ENCODE measurements around the gene POC1A. TPM values are rescaled to one million over a fixed set of nuclear protein-coding genes. Genes with fewer than 3 reads are reported as not detected.

POC1A gene
- total and polyA plus RNA-seq, 9 of the 15 experiments (the other 6 are each of a cell fraction or from before 2014, with no cell fraction given), result 7.2 to 17.5 (median 12.1) TPM

- no peak for TF ChIP-seq ZBTB9 (CRISPR knock-in tag; IDR thresholded peaks at IDR 0.05)
- no peak for TF ChIP-seq POLR2B (IDR thresholded peaks at IDR 0.05; ENCODE audit: low read depth, partially characterized antibody)
- no peak for TF ChIP-seq ZNF785 (CRISPR knock-in tag; IDR thresholded peaks at IDR 0.05)
- TF ChIP-seq CBX5 (IDR thresholded peaks at IDR 0.05; ENCODE audit: borderline replicate concordance, low read depth), result no peak
- TF ChIP-seq SETDB1 (IDR thresholded peaks at IDR 0.05; ENCODE audit: low read length), result no peak
- TF ChIP-seq CHD1 (IDR thresholded peaks at IDR 0.05; ENCODE audit: low read length), result no peak
- no peak for TF ChIP-seq XRCC4 (IDR thresholded peaks at IDR 0.05; ENCODE audit: extremely low read depth, insufficient read depth, insufficient read length)
- TF ChIP-seq TCF7 (IDR thresholded peaks at IDR 0.05; ENCODE audit: borderline replicate concordance), result no peak
- TF ChIP-seq ZNF407 (IDR thresholded peaks at IDR 0.05; ENCODE audit: low read depth), result no peak
- TF ChIP-seq ZNF324 (CRISPR knock-in tag; IDR thresholded peaks at IDR 0.05), result no peak
Observed at GRCh38 chr3:52121464-52121805, 32.8 kb downstream of the POC1A start (continued).

Measured in K562 (cell line).